GM21529 (cell line): Measurements from ENCODE around the gene NUDT5.
"Not testable (repeated sequence)": the region's sequence is repeated elsewhere in the genome, so short reads cannot be mapped to it uniquely, and the experiment has no call there.

Experiments
- ATAC-seq: cut with Tn5 transposase; IDR thresholded peaks from one replicate; pipeline ENCODE4 v1.9.1; 2021; ENCODE audit not compliant: unreplicated experiment

NUDT5 gene

DNA sequence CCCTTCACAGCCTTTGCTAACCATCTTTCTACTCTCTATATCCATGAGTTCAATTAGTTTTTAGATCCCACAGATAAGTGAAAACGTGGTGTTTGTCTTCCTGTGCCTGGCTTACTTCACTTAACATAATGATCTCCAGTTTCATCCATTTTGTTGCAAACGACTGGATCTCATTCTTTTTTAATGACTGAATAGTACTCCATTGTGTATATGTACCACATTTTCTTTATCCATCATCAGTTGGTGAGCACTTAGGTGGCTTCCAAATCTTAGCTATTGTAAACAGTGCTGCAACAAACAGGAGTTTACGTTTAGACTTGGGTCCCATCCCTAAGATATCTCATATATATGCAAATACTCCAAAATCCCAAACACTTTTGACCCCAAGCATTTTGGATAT, 9.4 kb upstream of the NUDT5 start:
- ATAC-seq, result no peak

DNA sequence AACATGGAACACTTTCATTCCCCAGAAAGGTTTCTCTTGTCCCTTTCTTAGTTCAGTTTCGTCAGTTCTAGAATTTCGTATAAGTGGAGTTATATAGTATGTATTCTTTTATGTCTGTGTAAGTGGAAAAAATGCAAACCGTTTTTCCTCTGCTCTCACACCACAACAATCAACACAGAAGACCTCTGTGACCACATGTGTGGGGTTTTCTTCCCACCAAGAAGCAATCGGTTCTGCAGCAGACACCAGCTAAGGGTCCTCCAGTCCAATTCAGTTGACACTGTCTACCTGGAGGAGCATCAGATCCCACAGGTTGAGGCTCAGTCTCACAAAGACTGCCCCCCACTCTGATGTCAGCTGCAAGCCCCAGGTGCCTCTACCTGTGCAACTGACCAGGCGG, 6.5 kb upstream of the NUDT5 start:
- no peak for ATAC-seq

DNA sequence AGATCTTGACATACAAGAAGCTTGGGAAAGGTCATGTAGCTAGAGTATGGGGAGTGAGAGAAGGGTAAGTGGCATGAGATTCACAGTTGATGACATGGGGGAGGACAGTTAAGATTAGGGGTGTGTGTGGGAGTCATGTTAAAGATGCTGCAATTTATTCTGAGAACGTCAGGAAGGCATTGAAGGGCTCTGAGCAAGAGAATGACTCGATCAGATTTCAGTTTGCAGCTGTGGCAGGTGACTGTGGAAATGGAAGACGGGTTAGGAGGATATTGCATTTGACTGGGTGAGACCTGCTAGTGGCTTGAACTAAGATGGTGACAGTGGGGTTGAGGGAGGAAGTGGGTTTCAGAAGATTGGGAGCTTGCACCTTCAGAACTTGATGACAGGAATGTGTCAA, 5.9 kb upstream of the NUDT5 start:
- no peak for ATAC-seq

DNA sequence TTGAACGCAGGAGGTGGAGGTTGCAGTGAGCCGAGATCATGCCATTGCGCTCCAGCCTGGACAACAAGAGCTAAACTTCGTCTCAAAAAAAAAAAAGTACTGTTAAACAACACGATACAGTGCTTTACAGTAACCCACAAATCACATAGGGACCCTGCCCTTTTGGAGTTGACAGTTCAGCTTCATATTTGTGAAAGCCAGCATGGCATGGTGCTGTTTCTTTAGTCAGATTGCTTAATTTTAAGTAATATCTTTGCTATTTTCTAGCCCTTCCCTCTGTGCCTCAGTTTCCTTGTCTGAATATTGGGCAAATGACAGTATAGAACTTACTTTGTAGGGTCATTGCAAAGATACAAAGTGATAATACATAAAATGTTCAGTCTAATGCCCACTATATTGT, 5.2 kb upstream of the NUDT5 start:
- no peak for ATAC-seq

GRCh38 chr10:12198156-12198555, 2.5 kb upstream of the NUDT5 start:
- no peak for ATAC-seq

- no peak for ATAC-seq
Measured at GRCh38 chr10:12196531-12197211, 980 bp upstream of the NUDT5 start.

DNA sequence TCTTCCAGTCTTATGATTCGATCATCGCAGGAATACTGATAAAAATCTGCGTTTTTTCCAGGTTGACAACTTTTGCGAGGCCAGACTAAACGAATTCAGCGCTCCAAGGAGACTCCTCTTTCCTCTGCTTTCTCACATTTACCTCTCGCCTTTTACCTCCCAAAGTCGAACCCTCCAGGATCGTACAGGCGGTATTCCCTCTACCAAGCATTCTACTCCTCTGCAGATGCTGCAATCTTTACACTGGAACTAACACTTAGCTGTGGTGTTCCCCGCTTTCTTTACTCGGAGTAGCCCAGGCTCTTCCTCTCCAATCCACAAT, 449 bp downstream of the NUDT5 start:
- peak; percentile 13 for ATAC-seq

DNA sequence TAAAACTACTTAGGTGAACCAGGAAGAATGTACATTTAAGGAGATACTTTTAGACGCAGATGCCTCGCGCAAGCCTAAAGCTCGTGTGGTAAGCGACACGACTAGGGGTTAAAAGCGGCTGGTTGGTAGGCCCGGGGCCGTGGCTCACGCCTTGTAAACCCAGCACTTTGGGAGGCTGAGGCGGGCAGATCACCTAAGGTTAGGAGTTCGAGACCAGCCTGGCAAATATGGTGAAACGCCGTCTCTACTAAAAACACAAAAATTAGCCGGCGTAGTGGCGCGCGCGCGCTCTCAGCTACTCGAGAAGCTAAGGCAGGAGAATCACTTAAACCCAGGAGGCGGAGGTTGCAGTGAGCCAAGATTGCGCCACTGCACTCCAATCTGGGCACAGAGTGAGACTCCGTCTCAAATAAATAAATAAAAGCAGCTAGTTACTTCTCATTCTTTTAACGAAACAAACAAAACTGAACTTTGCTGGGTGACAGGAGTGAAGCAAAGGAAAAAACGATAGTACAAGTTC, 879 bp downstream of the NUDT5 start:
- ATAC-seq, result no peak

DNA sequence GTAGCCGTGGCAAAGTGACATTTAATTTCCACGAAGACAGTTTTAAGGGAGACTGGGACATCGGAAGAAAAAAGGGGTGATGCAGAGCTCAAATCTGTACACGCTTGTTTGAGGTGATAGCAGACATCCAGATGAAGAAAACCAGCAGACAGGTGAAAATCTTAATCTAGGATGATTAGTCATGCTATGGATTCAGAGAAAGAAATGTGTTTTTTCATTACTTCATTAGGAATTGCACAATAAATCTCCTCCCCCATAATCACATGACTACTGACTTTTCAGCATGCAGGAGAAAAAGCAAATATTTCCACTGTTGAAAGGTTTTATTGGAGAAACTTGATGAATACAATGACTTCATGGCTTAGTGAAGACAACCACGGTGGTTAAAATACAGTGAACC, 2.5 kb downstream of the NUDT5 start:
- ATAC-seq, result no peak

DNA sequence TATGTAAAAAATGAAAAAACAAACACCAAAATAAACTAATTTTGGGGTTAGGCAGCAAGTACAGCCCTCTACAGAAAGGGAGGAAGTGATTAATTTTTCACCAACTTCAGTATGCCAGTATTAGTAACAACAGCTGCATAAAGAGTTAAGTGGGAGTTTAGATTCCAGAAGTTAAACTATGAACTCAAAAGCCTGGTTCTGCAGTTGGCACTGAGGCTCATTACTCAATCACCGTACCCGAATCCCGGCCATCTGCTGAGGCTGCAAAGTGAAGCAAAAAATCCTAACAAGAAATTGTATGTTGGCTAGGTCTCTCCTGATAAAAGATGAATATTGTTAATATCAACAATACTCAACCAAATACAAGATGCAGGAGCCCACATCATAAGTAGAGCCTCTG, 4.0 kb downstream of the NUDT5 start:
- no peak for ATAC-seq

GRCh38 chr10:12189426-12189825, 6.3 kb downstream of the NUDT5 start:
- ATAC-seq, result no peak

DNA sequence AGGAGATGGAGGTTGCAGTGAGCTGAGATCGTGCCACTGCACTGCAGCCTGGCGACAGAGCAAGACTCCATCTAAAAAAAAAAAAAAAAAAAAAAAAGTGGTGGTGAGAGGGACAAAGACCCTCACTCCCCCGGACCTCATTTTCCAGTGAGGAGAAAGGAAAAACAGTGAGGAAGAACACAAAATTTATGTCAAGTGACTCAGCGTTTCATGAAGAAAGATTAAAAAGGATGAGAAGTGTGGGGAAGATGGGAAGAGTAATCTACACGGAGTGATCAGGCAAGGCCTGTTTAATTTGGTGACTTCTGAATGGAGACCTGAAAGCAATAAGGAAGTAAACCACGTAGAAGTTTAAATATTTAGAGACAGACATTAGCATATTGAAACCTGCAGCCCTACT, 7.0 kb downstream of the NUDT5 start:
- ATAC-seq, result no peak

GRCh38 chr10:12187321-12187905, 8.3 kb downstream of the NUDT5 start:
- ATAC-seq, result no peak

DNA sequence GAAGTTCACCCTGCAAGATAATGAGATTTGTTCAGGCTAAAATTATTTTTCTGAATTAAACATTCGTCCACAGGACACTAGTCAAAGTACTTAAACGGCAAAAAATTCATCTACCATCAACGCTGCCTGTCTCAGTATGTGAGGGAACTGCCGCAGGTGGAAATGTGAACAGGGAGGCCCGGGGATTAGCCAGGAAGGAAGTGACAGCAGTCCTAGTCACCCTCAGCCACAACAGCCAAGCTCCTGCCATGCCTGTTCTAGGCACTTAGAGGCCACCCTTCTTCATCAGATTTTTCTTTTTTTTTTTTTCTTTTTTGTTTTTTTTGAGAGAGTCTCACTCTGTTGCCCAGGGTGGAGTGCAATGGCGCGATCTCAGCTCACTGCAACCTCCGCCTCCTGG, 9.4 kb downstream of the NUDT5 start:
- no peak for ATAC-seq

- ATAC-seq, result no peak
Measured at GRCh38 chr10:12184165-12184564, 11.5 kb downstream of the NUDT5 start.

DNA sequence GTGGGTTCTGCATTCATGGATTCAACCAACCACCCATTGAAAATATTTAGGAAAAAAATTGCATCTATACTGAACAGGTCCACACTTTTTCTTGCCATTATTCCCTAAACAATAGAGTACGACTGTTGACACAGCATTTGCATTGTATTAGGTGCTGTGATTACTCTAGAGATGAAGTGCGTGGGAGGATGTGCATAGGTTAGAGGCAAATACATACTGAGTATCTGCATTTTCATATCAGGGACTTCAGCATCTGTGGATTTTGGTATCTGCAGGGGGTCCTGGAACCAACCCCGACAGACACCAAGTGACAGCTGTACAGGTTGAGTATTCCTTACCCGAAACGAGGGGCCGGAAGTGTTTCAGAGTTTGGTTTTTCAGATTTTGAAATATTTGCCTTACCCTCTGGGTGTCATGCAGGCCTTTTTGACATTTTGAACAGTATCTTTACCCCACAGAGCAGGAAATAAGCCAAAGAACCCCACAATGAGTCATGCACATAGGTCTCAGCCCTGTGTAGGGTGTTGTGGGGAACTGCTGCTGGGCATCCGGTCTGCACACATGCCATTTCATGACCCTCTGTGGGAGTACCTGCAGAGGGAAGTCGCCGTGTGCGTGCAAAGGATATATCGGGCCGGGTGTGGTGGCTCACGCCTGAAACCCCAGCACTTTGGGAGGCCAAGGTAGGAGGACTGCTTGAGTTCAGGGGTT, 14.5 kb downstream of the NUDT5 start:
- no peak for ATAC-seq

- no peak for ATAC-seq
Measured at GRCh38 chr10:12180221-12180974, 15.3 kb downstream of the NUDT5 start.

DNA sequence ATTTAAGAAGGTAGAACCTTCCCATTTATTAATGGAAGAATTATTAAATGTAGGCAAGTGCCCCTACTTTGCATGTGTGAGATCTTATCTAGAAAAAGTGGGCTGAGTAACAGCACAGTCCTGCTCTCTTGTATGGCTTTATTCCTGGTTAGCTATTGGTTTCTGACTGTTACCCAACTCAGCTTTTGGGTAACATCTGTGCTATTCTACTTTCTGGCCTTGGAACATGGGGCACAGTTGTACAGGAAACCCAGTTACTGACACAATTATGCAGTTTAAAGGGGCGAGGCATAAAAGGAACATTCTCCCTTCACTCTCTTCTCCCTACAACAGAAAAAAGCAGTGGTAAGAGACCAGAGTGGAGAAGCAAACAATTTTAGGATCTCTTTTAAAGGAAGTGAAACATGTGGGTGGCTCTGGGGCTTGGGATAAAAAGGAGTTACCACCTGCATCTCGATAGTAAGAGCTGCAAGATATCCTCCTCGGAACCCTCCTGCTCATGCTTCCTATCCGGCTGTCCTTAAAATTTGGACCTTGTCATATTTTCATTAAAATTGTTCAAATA, 16.0 kb downstream of the NUDT5 start:
- no peak for ATAC-seq

DNA sequence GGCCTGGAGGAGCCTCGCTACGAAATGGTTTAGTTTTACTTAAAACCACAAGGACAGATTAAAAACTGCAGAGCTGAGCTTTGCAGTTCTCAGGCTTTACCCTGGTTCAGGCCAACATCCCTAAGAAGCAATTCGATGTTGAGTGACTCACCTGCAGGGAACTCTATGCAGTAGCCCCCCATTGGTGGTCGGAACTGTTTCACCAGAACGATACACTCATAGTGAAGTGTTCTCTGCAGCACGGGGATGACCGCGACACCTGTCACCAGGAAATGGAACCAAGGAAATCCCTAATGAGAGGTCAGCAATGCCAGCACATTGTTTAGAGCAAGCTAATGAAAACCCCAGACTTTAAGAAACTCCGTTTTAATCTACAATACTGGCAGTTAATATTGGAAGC, 18.0 kb downstream of the NUDT5 start:
- ATAC-seq, result no peak

- not testable (repeated sequence) for ATAC-seq
Measured at GRCh38 chr10:12171512-12171911, 24.2 kb downstream of the NUDT5 start.

- no peak for ATAC-seq
Measured at GRCh38 chr10:12165999-12166775, 29.5 kb downstream of the NUDT5 start.
